Central memory CD8-positive, alpha-beta T cell (primary cell): ENCODE results near the gene C5orf58.

Experiments used
- ATAC-seq: fragments of 150-1000 bp; cut with Tn5 transposase; replicated peaks from 2 replicates; pipeline ENCODE4 v1.10.0; 2022; ENCODE audit warnings: mild to moderate bottlenecking, moderate FRiP score, moderate number of reproducible peaks; ENCODE audit not compliant: poor library complexity, severe bottlenecking; ENCODE audit errors: extremely low read depth
- DNase-seq, 2 donors: peaks; one replicate each; pipeline ENCODE4 v3.0.0; 2021; ENCODE audit warnings: low spot score in 2 of 2
- H3K27ac Mint-ChIP-seq: one replicate; pipeline ENCODE4 v1.8.0; 2022; ENCODE audit warnings: low read depth, mild to moderate bottlenecking, moderate library complexity, mixed read lengths
- H3K27me3 Mint-ChIP-seq: one replicate; pipeline ENCODE4 v1.8.0; 2022; ENCODE audit warnings: mixed read lengths
- H3K36me3 Mint-ChIP-seq: one replicate; pipeline ENCODE4 v1.8.0; 2022; ENCODE audit warnings: mild to moderate bottlenecking, moderate library complexity, mixed read lengths; ENCODE audit not compliant: insufficient read depth
- H3K4me1 Mint-ChIP-seq: one replicate; pipeline ENCODE4 v1.8.0; 2022; ENCODE audit warnings: mixed read lengths
- H3K4me3 Mint-ChIP-seq: one replicate; pipeline ENCODE4 v1.8.0; 2022; ENCODE audit warnings: mild to moderate bottlenecking, moderate library complexity, mixed read lengths
- H3K9me3 Mint-ChIP-seq: one replicate; pipeline ENCODE4 v1.8.0; 2022; ENCODE audit warnings: mixed read lengths

The C5orf58 gene

GRCh38 chr5:170250810-170251317 lies 18.1 kb downstream of the C5orf58 start:
- no peak overlapping the region for H3K4me3 Mint-ChIP-seq
- H3K9me3 Mint-ChIP-seq, result no peaks in the 10 kb centered on the region
- peak overlapping the region; percentile 51 for H3K27ac Mint-ChIP-seq
- ATAC-seq (no peak), DNase-seq (no peak)
- no peaks in the 10 kb centered on the region for H3K27me3 Mint-ChIP-seq
- H3K4me1 Mint-ChIP-seq, result peaks cover 32% of the 10 kb centered on the region
- H3K36me3 Mint-ChIP-seq, result peaks cover 94% of the 10 kb centered on the region

- Mint-ChIP-seq H3K9me3 (no peaks in the 10 kb centered on the region), H3K27ac (peak overlapping the region; percentile 51), H3K36me3 (peaks cover 96% of the 10 kb centered on the region), H3K4me3 (no peak overlapping the region), H3K4me1 (peaks cover 38% of the 10 kb centered on the region), H3K27me3 (no peaks in the 10 kb centered on the region)
- DNase-seq (no peak), ATAC-seq (no peak)
Observed at GRCh38 chr5:170251462-170251861, 18.7 kb downstream of the C5orf58 start.

GRCh38 chr5:170252109-170252508 lies 19.3 kb downstream of the C5orf58 start:
- Mint-ChIP-seq H3K4me1 (peaks cover 44% of the 10 kb centered on the region), H3K27me3 (no peaks in the 10 kb centered on the region), H3K27ac (no peak overlapping the region), H3K9me3 (no peaks in the 10 kb centered on the region), H3K4me3 (no peak overlapping the region), H3K36me3 (peaks cover 96% of the 10 kb centered on the region)
- no peak for ATAC-seq
- no peak for DNase-seq

GRCh38 chr5:170252720-170253350 lies 20.1 kb downstream of the C5orf58 start:
- no peaks in the 10 kb centered on the region for H3K9me3 Mint-ChIP-seq
- H3K27ac Mint-ChIP-seq, result no peak overlapping the region
- H3K4me1 Mint-ChIP-seq, result peaks cover 41% of the 10 kb centered on the region
- H3K4me3 Mint-ChIP-seq, result no peak overlapping the region
- H3K36me3 Mint-ChIP-seq, result peaks cover 96% of the 10 kb centered on the region
- DNase-seq, result no peak
- H3K27me3 Mint-ChIP-seq, result no peaks in the 10 kb centered on the region
- no peak for ATAC-seq

- peak overlapping the region; percentile 21 for H3K4me3 Mint-ChIP-seq
- H3K36me3 Mint-ChIP-seq, result peaks cover 96% of the 10 kb centered on the region
- no peaks in the 10 kb centered on the region for H3K9me3 Mint-ChIP-seq
- peaks cover 41% of the 10 kb centered on the region for H3K4me1 Mint-ChIP-seq
- H3K27ac Mint-ChIP-seq, result peak overlapping the region; percentile 80
- DNase-seq (peak; percentile 46 to 69), ATAC-seq (peak; percentile 99)
- H3K27me3 Mint-ChIP-seq, result no peaks in the 10 kb centered on the region
Observed at GRCh38 chr5:170254056-170254455, 21.3 kb downstream of the C5orf58 start.

GRCh38 chr5:170256571-170256970 lies 23.8 kb downstream of the C5orf58 start:
- H3K36me3 Mint-ChIP-seq, result peaks cover 94% of the 10 kb centered on the region
- no peaks in the 10 kb centered on the region for H3K27me3 Mint-ChIP-seq
- no peak for ATAC-seq
- peak overlapping the region; percentile 58 for H3K27ac Mint-ChIP-seq
- no peak for DNase-seq
- peaks cover 56% of the 10 kb centered on the region for H3K4me1 Mint-ChIP-seq
- H3K4me3 Mint-ChIP-seq, result no peak overlapping the region
- H3K9me3 Mint-ChIP-seq, result no peaks in the 10 kb centered on the region

- H3K9me3 Mint-ChIP-seq, result no peaks in the 10 kb centered on the region
- H3K27me3 Mint-ChIP-seq, result no peaks in the 10 kb centered on the region
- DNase-seq, result no peak
- no peak overlapping the region for H3K4me3 Mint-ChIP-seq
- H3K4me1 Mint-ChIP-seq, result peaks cover 64% of the 10 kb centered on the region
- H3K36me3 Mint-ChIP-seq, result peaks cover 95% of the 10 kb centered on the region
- no peak for ATAC-seq
- H3K27ac Mint-ChIP-seq, result peak overlapping the region; percentile 58
Observed at GRCh38 chr5:170257370-170257769, 24.6 kb downstream of the C5orf58 start.

GRCh38 chr5:170261528-170262043 lies 28.8 kb downstream of the C5orf58 start:
- H3K4me1 Mint-ChIP-seq, result peaks cover 55% of the 10 kb centered on the region
- no peak for ATAC-seq
- DNase-seq, result no peak
- H3K27ac Mint-ChIP-seq, result peak overlapping the region; percentile 87
- H3K27me3 Mint-ChIP-seq, result no peaks in the 10 kb centered on the region
- no peaks in the 10 kb centered on the region for H3K9me3 Mint-ChIP-seq
- H3K4me3 Mint-ChIP-seq, result peak overlapping the region; percentile 59
- peaks cover 89% of the 10 kb centered on the region for H3K36me3 Mint-ChIP-seq

GRCh38 chr5:170262061-170263045 lies 29.6 kb downstream of the C5orf58 start:
- DNase-seq, result peak in 1 of 2 donors; percentile 49
- Mint-ChIP-seq H3K9me3 (no peaks in the 10 kb centered on the region), H3K27me3 (no peaks in the 10 kb centered on the region), H3K36me3 (peaks cover 89% of the 10 kb centered on the region), H3K4me3 (peak overlapping the region; percentile 59), H3K4me1 (peaks cover 55% of the 10 kb centered on the region), H3K27ac (peak overlapping the region; percentile 87)
- peak; percentile 97 for ATAC-seq

- DNase-seq (no peak), ATAC-seq (no peak)
- Mint-ChIP-seq H3K9me3 (no peaks in the 10 kb centered on the region), H3K36me3 (peaks cover 86% of the 10 kb centered on the region), H3K4me1 (peaks cover 69% of the 10 kb centered on the region), H3K27me3 (no peaks in the 10 kb centered on the region), H3K27ac (peak overlapping the region; percentile 30), H3K4me3 (no peak overlapping the region)
Observed at GRCh38 chr5:170263906-170264305, 31.1 kb downstream of the C5orf58 start.

GRCh38 chr5:170265522-170265921 lies 32.7 kb downstream of the C5orf58 start:
- peaks cover 83% of the 10 kb centered on the region for H3K36me3 Mint-ChIP-seq
- no peak overlapping the region for H3K4me3 Mint-ChIP-seq
- peaks cover 75% of the 10 kb centered on the region for H3K4me1 Mint-ChIP-seq
- no peaks in the 10 kb centered on the region for H3K27me3 Mint-ChIP-seq
- ATAC-seq (no peak), DNase-seq (no peak)
- H3K9me3 Mint-ChIP-seq, result no peaks in the 10 kb centered on the region
- peak overlapping the region; percentile 86 for H3K27ac Mint-ChIP-seq

GRCh38 chr5:170266570-170267381 lies 34.0 kb downstream of the C5orf58 start:
- peaks cover 86% of the 10 kb centered on the region for H3K36me3 Mint-ChIP-seq
- peaks cover 75% of the 10 kb centered on the region for H3K4me1 Mint-ChIP-seq
- peak overlapping the region; percentile 71 for H3K4me3 Mint-ChIP-seq
- no peak for DNase-seq
- peak overlapping the region; percentile 86 for H3K27ac Mint-ChIP-seq
- peak; percentile 30 for ATAC-seq
- H3K27me3 Mint-ChIP-seq, result no peaks in the 10 kb centered on the region
- H3K9me3 Mint-ChIP-seq, result no peaks in the 10 kb centered on the region
